Activated T-helper 1 cell treated with anti-CD3 and anti-CD28 coated beads, Interleukin-2, amount 50 U/mL, for 16 hours (primary cell): ENCODE data around the gene LRRK1.

ENCODE experiments used
- DNase-seq, 2 donors: peaks; one replicate each; pipeline ENCODE4 v3.0.0-alpha.2; 2020; ENCODE audit warnings: low read depth in 1 of 2, low spot score in 1 of 2

The LRRK1 gene

GRCh38 chr15:101020945-101021344 is 101.8 kb downstream of the LRRK1 start:
- DNase-seq: no peak

- DNase-seq: no peak
Measured at GRCh38 chr15:101022306-101022705, 103.1 kb downstream of the LRRK1 start.

GRCh38 chr15:101022876-101023275 is 103.7 kb downstream of the LRRK1 start:
- no peak for DNase-seq

- DNase-seq: no peak
Measured at GRCh38 chr15:101023501-101024072, 104.4 kb downstream of the LRRK1 start.

- DNase-seq: no peak
Measured at GRCh38 chr15:101024073-101024695, 105.0 kb downstream of the LRRK1 start.

GRCh38 chr15:101024706-101025500 is 105.7 kb downstream of the LRRK1 start:
- DNase-seq: no peak

GRCh38 chr15:101025501-101025885 is 106.3 kb downstream of the LRRK1 start:
- DNase-seq: no peak

GRCh38 chr15:101025896-101026631 is 106.9 kb downstream of the LRRK1 start:
- no peak for DNase-seq

- DNase-seq: no peak
Measured at GRCh38 chr15:101026656-101027272, 107.6 kb downstream of the LRRK1 start.

GRCh38 chr15:101027273-101027901 is 108.2 kb downstream of the LRRK1 start:
- DNase-seq: no peak

GRCh38 chr15:101027920-101028319 is 108.8 kb downstream of the LRRK1 start:
- no peak for DNase-seq

- DNase-seq: no peak
Measured at GRCh38 chr15:101028321-101028720, 109.2 kb downstream of the LRRK1 start.

GRCh38 chr15:101028772-101029438 is 109.7 kb downstream of the LRRK1 start:
- no peak for DNase-seq

- no peak for DNase-seq
Measured at GRCh38 chr15:101029971-101030661, 111.0 kb downstream of the LRRK1 start.

- no peak for DNase-seq
Measured at GRCh38 chr15:101031213-101031612, 112.1 kb downstream of the LRRK1 start.

- no peak for DNase-seq
Measured at GRCh38 chr15:101033801-101034200, 114.6 kb downstream of the LRRK1 start.

GRCh38 chr15:101035611-101036010 is 116.5 kb downstream of the LRRK1 start:
- DNase-seq: no peak

GRCh38 chr15:101036189-101036588 is 117.0 kb downstream of the LRRK1 start:
- no peak for DNase-seq

- no peak for DNase-seq
Measured at GRCh38 chr15:101037090-101037830, 118.1 kb downstream of the LRRK1 start.
